NB4 (cell line): ENCODE data around the gene TEDC1.

Experiments
- DNase-seq: peaks from one replicate; pipeline ENCODE4 v3.0.0; 2010; ENCODE audit warnings: low read depth
- H3K4me3 ChIP-seq: one replicate; pipeline ENCODE4 v1.5.1; 2011; ENCODE audit warnings: mild to moderate bottlenecking, low read depth, low read length, moderate library complexity
- MYC ChIP-seq: IDR thresholded peaks from 2 replicates; pipeline ENCODE4 v1.6.1; 2011; ENCODE audit warnings: low read depth, low read length
- POLR2A ChIP-seq: IDR thresholded peaks from 2 replicates; pipeline ENCODE4 v1.6.1; 2011; ENCODE audit warnings: mild to moderate bottlenecking; ENCODE audit not compliant: insufficient read length; ENCODE audit errors: extremely low read depth
- TF ChIP-seq, protein P1 (sequence below): IDR thresholded peaks from 2 replicates; pipeline ENCODE4 v1.6.1; 2011; ENCODE audit warnings: low read depth, low read length
- TF ChIP-seq, protein P2 (sequence below): IDR thresholded peaks from one replicate; pipeline ENCODE4 v1.5.1; 2012; ENCODE audit warnings: low read depth, low read length

Gene TEDC1

DNA sequence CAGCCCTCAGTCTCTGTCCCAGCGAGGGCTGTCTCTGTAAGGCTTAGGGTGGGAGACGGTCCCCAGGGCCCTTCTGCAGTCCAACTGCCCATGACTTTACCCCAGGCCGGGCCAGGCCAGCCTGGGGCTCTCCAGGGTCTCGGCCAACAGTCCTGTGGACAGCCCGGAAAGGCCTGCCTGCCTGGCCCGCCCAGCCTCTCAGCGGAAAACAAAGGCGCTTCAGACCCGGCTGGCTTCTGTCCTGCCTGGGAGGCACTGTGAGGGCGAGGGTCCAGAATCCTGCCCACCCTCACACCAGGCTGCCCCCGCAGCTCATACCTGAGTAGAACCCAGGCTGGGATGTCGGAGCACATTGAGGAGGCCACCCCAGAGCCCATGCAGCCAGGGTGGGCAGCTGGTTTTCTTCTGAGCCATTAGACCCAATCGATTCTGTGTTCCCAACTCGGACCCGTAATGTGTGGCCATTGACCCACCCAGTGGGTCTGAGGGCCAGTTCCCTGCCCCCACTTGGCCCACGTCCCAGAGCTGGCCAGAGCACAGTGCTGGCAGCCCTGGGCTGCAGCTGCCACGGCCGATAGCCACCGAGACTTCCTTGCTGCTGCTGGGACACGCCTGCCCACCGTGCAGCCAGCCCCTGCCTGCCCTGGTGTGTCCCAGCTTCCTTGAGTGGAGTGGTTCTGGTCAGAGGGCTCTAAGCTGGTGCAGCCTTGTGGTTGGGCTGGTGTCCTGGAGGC lies 14.8 kb upstream of the TEDC1 start:
- TF ChIP-seq, protein P1, sequence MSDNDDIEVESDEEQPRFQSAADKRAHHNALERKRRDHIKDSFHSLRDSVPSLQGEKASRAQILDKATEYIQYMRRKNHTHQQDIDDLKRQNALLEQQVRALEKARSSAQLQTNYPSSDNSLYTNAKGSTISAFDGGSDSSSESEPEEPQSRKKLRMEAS = no peak
- TF ChIP-seq POLR2A = no peak
- TF ChIP-seq, protein P2, sequence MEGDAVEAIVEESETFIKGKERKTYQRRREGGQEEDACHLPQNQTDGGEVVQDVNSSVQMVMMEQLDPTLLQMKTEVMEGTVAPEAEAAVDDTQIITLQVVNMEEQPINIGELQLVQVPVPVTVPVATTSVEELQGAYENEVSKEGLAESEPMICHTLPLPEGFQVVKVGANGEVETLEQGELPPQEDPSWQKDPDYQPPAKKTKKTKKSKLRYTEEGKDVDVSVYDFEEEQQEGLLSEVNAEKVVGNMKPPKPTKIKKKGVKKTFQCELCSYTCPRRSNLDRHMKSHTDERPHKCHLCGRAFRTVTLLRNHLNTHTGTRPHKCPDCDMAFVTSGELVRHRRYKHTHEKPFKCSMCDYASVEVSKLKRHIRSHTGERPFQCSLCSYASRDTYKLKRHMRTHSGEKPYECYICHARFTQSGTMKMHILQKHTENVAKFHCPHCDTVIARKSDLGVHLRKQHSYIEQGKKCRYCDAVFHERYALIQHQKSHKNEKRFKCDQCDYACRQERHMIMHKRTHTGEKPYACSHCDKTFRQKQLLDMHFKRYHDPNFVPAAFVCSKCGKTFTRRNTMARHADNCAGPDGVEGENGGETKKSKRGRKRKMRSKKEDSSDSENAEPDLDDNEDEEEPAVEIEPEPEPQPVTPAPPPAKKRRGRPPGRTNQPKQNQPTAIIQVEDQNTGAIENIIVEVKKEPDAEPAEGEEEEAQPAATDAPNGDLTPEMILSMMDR = no peak
- TF ChIP-seq MYC = no peak
- no peak overlapping the region for H3K4me3 ChIP-seq
- DNase-seq = no peak

DNA sequence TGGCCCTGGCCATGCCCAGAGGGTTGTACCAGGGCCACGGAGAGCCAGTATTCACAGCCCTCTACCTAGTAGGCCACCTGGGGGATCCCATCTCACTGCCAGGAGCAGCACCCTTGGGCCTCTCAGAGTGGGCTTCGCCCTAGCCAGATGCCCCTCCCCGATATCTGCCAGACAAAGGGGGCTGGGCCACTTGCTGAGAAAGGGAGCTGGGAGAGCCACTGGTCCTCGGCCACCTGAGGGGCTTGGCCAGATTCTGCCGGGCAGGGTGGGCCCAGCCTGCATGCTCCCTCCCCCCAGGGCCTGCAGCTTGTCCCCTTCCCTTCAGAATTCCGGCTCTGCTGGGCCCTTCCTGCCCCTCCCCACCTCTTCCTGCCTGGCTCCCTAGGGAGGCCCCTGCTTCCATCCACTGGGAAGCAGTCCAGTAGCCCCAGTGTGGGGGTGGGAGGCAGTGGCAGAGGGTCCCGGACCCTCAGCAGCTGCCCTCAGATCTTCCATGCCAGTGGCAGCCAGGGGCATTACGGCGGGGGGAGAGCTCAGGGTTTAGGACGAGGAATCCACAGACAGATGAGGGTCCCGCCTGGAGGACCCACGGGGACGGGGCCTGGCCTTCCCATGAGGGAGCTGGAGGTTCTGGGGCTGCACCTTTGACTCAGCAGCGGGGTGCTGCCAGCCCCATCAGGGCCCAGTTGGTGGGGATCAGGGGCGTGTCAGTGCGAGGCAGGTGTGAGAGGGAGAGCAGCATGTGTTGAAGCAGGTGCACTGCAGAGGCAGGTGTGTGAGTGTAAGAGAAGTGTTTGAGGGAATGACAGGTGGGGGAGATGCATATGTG lies 14.0 kb upstream of the TEDC1 start:
- no peak overlapping the region for H3K4me3 ChIP-seq
- no peak for DNase-seq
- TF ChIP-seq, protein P1 = no peak
- no peak for TF ChIP-seq MYC

DNA sequence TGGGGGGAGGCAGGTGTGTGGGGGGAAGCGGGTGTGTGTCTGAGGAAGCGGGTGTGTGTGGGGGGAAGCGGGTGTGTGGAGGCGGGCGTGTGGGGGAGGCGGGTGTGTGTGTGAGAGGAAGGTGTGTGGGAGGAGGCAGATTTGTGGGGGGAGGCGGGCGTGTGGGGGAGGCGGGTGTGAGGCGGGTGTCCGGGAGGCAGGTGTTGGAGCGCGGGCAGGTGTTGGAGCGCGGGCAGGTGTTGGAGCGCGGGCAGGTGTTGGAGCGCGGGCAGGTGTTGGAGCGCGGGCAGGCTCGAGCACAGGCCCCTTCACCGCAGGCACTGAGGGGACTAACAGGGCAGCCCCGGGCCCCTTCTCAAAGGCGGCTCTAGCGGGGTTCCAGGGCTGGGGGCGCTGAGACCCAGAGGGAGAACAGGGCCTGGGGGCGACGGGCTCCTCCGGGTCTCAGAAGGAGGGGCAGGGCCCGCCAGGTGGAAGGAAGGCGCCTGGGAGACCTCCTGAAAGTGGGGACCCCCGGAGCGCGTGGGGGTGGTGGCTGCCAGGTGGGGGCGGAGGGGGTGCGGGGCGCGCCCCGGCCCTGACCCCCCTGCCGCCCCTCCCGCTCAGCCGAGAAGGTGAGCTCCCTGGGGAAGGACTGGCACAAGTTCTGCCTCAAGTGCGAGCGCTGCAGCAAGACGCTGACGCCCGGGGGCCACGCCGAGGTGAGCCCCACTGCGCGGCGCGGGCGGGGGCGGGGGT lies 13.2 kb upstream of the TEDC1 start:
- no peak overlapping the region for H3K4me3 ChIP-seq
- TF ChIP-seq, protein P2 = no peak
- TF ChIP-seq MYC (no peak), POLR2A (no peak)
- TF ChIP-seq, protein P1 = no peak
- peak; percentile 24 for DNase-seq

DNA sequence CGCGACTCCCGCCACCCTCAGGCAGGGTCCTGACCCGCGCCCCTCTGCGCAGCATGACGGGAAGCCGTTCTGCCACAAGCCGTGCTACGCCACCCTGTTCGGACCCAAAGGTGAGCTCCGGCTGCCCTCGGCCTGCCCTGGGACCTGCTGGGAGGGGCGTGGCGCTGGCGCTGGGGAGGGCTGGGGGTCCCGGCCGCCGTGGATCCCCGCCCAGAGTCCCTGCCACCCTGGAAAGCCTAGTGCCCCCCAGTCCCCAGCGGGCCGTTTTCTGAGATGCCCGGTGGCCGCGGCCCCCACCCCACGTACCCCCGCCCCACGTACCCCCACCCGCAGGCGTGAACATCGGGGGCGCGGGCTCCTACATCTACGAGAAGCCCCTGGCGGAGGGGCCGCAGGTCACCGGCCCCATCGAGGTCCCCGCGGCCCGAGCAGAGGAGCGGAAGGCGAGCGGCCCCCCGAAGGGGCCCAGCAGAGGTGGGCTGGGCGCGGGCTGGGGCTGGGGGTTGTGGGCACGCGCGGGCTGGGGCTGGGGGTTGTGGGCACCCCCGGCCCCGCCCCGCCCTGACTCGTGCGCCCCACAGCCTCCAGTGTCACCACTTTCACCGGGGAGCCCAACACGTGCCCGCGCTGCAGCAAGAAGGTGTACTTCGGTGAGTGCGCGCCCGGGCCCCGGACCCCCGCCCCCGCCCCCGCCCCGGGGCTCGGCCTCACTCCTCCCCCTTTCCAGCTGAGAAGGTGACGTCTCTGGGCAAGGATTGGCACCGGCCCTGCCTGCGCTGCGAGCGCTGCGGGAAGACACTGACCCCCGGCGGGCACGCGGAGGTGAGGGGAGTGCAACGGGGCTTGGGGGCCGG lies 12.4 kb upstream of the TEDC1 start:
- TF ChIP-seq, protein P1 = no peak
- TF ChIP-seq POLR2A (no peak), MYC (no peak)
- TF ChIP-seq, protein P2 = no peak
- H3K4me3 ChIP-seq = no peak overlapping the region
- no peak for DNase-seq

DNA sequence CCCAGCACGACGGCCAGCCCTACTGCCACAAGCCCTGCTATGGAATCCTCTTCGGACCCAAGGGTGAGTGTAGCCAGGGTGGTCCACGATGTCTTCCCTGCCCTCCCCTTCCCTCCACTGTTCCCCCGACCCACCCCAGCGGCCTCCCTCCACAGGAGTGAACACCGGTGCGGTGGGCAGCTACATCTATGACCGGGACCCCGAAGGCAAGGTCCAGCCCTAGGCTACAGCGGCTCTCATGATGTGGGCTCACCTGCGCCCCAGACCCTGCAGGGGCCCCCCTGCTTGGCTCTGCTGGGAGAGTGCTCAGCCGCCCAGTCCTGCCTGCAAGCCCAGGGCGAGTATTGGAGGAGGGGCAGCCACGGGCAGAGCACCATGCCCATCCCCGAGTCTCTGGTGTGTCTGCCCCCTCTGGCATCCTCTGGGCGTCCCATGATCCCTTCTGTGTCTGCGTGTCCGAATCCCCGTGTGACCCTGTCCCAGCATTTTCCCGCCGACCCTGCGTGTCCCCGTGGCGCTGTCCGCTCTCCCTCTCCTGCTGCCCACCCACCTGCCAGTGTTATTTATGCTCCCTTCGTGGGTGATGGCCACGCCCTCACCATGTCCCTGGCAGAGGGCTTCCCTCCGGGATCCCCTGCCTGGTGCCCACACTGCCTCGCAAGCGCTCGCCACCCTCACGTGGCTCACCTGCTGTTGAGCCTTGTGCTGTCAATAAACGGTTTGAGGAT lies 11.5 kb upstream of the TEDC1 start:
- H3K4me3 ChIP-seq = no peak overlapping the region
- TF ChIP-seq POLR2A = no peak
- TF ChIP-seq, protein P1 = no peak

DNA sequence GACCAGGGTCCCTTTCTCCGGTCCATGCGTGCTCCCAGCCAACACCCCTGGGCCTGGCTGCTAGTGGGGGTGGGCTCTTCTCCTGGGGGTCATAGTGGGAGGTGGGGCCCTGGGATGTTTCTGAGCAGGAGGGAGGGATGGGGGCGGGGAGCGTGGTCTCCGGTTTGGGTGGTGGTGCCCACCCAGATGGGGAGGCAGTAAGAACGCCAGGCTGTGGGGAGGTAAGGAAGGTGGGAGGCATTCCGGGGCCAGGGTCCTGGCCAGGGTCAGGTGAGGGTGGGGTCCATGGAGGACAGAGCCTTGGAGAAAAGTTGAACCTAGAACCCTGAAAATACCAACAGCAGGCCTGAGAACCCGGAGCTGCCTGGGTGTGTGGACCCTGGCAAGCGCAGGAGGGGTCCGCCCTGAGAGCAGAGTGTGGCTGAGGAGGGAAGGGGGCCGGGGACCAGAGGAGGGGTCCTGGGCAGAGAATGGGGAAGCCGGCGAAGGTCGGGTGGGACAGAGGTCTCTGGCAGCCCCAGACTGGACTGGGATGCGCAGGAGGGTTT lies 10.8 kb upstream of the TEDC1 start:
- H3K4me3 ChIP-seq = no peak overlapping the region
- no peak for DNase-seq
- TF ChIP-seq POLR2A (no peak), MYC (no peak)
- TF ChIP-seq, protein P1 = no peak

More for the DNA sequence above, 11.5 kb upstream of the TEDC1 start:
- DNase-seq = no peak
